SKM-1 (cell line): ENCODE data around the gene PTGER2.

Source experiments
- DNase-seq: peaks from one replicate; lab custom pipeline; 2025; ENCODE audit not compliant: unreplicated experiment; lab: John Stamatoyannopoulos, UW

Gene PTGER2

GRCh38 chr14:52313903-52314594, at the start of gene PTGER2:
Gene PTGER2 (plus strand): TSS chr14:52314312. CDS start chr14:52314549, 237 bp downstream.
- DNase-seq = no peak

GRCh38 chr14:52265253-52265652, 48.9 kb upstream of the PTGER2 start:
- no peak for DNase-seq

GRCh38 chr14:52266179-52266578, 47.9 kb upstream of the PTGER2 start:
- DNase-seq = no peak

GRCh38 chr14:52266782-52267181, 47.3 kb upstream of the PTGER2 start:
- no peak for DNase-seq

DNA sequence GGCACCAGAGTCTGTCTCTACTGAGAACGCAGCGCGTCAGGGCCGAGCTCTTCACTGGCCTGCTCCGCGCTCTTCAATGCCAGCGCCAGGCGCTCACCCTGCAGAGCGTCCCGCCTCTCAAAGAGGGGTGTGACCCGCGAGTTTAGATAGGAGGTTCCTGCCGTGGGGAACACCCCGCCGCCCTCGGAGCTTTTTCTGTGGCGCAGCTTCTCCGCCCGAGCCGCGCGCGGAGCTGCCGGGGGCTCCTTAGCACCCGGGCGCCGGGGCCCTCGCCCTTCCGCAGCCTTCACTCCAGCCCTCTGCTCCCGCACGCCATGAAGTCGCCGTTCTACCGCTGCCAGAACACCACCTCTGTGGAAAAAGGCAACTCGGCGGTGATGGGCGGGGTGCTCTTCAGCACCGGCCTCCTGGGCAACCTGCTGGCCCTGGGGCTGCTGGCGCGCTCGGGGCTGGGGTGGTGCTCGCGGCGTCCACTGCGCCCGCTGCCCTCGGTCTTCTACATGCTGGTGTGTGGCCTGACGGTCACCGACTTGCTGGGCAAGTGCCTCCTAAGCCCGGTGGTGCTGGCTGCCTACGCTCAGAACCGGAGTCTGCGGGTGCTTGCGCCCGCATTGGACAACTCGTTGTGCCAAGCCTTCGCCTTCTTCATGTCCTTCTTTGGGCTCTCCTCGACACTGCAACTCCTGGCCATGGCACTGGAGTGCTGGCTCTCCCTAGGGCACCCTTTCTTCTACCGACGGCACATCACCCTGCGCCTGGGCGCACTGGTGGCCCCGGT, 46.4 kb upstream of the PTGER2 start, which contains the start of gene PTGDR:
TSS of gene PTGDR (plus strand) at position 198 of the 778 bp plus-strand sequence. CDS start at position 315, 117 bp downstream.
- DNase-seq = no peak

GRCh38 chr14:52268279-52269061, 45.6 kb upstream of the PTGER2 start:
- DNase-seq = no peak

DNA sequence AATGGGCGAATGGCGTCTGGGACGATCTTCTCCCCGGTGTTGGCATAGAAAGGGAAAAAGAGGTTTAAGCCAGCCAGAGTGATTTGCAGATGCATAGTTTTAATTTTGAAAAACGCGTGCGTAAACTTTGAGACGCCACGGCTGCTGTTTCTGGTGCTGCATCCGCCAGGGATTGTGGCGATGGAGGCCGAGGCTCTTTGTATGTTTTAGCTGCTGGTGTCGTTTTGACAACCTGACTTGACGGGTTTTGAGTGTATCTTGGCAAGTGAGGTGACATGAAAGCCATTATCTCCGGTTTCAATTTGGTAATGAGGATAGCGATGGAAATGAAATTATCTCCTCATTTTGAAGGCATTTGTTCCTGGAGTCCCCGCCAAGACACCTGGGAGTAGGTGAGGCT, 45.0 kb upstream of the PTGER2 start:
- DNase-seq = no peak

- no peak for DNase-seq
Observed at GRCh38 chr14:52269982-52270381, 44.1 kb upstream of the PTGER2 start.

- DNase-seq = no peak
Observed at GRCh38 chr14:52271538-52271937, 42.6 kb upstream of the PTGER2 start.

- no peak for DNase-seq
Observed at GRCh38 chr14:52272375-52272774, 41.7 kb upstream of the PTGER2 start.

GRCh38 chr14:52275372-52275771, 38.7 kb upstream of the PTGER2 start:
- no peak for DNase-seq

GRCh38 chr14:52277552-52277951, 36.6 kb upstream of the PTGER2 start:
- no peak for DNase-seq

- DNase-seq = peak; percentile 1
Observed at GRCh38 chr14:52279408-52279807, 34.7 kb upstream of the PTGER2 start.

- DNase-seq = no peak
Observed at GRCh38 chr14:52283099-52283498, 31.0 kb upstream of the PTGER2 start.

DNA sequence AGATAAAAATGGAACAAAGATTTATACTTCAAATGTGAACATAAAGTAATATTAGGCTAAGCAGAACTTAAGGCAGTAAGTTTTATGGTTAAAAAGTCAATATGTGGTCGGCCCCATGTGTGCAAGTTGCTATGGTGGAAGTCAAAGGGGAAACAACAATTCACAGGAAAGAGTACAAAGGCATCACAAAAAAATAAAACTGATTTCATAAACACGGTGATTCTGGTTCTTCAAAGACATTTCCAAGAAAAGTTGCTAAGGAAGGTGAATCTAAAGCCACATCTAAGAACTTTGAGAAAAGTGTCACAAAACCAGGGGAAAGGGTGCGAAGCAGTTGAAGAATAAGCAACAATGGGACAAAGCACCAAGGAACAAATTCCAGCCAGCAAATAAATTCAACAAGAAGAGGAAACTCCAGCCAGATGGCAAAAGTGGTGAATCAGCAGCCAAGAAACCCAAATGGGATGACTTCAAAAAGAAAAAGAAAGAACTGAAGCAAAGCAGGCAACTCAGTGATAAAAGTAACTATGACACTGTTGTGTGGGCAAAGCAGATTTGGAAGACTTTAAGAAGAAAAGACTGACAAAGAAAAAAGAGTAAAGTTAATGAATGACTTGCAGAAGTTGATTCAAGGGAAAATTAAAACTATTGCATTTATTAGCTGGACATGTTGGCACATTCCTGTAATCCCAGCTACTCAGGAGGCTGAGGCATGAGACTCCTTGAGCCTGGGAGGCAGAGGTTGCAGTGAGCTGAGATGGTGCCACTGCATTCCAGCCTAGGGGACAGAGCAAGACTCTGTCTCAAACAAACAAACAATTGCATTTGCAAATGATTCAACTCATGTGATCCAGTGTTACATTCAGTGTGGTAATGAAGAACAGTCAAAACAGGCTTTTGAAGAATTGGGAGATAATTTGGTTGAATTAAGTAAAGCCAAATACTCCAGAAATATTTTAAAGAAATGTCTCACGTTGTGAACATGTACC, 27.2 kb upstream of the PTGER2 start:
- DNase-seq = no peak

- no peak for DNase-seq
Observed at GRCh38 chr14:52296378-52296777, 17.7 kb upstream of the PTGER2 start.

- no peak for DNase-seq
Observed at GRCh38 chr14:52298795-52299194, 15.3 kb upstream of the PTGER2 start.

DNA sequence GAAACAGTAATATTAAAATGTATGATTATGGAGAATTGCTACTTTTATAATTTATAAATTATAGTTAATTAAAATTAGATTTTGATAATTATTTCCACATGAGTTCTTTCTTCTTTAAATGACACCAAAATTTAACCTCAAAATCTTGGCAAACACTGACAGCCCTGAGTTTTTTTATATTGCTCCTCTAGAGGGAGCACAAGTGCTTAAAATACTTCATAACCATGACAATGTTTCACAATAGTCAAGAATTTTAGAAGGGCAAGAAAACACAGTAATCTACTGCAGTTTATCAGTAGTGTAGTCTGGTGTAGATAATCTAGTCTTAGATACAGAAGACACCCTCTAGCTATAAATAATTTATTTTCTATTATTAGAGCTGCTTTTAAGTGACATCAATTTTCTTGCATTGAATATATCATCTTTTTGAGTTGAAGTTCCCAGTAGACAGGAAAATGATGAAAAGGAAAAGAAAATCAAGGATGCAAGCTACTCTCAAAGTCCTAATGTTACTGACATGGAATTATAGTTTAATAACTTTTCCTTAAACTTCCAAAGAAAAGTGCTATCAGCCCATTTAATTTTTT, 14.3 kb upstream of the PTGER2 start:
- peak; percentile 8 for DNase-seq

- no peak for DNase-seq
Observed at GRCh38 chr14:52303236-52303635, 10.9 kb upstream of the PTGER2 start.
